ENCODE data around the gene AKR1B1.

AKR1B1 gene

DNA sequence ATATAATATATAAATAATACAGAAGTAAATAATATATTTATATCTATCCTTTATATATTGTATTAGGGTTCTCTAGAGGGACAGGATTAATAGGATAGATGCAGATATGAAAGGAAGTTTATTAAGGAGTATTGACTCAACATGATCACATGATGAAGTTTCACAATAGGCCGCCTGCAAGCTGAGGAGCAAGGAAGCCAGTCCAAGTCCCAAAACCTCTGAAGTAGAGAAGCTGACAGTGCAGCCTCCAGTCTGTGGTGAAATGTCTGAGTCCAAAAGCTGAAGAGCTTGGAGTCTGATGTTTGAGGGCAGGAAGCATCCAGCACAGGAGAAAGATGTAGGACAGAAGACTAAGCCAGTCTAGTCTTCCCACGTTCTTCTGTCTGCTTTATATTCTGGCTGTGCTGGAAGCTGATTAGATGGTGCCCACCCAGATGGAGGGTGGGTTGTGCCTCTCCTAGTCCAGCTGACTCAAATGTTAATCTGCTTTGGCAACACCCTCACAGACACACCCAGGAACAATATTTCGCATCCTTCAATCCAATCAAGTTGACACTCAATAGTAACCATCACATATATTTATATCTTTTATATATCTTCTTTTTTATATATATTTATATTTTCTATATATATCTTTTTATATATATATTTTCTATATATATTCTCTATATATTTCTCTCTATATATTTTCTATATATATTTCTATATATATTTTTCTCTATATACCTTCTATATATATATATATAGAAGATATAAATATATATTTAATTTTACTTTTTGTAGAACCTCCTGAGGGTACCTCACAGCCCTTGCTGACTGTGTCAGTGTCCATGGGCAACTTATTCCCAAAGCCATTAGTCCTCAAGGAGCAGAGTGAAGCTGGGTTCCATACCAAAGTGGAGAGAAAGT lies 43.8 kb upstream of the AKR1B1 start:
- H3K4me2 ChIP-seq (ENCODE audit: low read depth, low read length): no peak overlapping the region
- no peaks in the 10 kb centered on the region for H3K79me2 ChIP-seq (ENCODE audit: low read length)
- no peak overlapping the region for H3K4me3 ChIP-seq (ENCODE audit: low read length)
- H2AFZ ChIP-seq (ENCODE audit: low read length): no peak overlapping the region
- H3K9me3 ChIP-seq (replicated peaks; ENCODE audit: insufficient read depth, low read length): no peaks in the 10 kb centered on the region
- H3K9ac ChIP-seq (ENCODE audit: low read length): no peak overlapping the region
- H3K4me1 ChIP-seq (ENCODE audit: low read length): no peaks in the 10 kb centered on the region
- no peak for DNase-seq
- no peaks in the 10 kb centered on the region for H3K27me3 ChIP-seq (replicated peaks; ENCODE audit: insufficient read depth, low read length)
- no peaks in the 10 kb centered on the region for H3K36me3 ChIP-seq (replicated peaks; ENCODE audit: insufficient read depth, low read length)
- H3K27ac ChIP-seq (ENCODE audit: low read length): no peak overlapping the region
- no peaks in the 10 kb centered on the region for H3F3A ChIP-seq (ENCODE audit: insufficient read depth, low read length)
- TF ChIP-seq EZH2phosphoT487 (IDR thresholded peaks at IDR 0.05; ENCODE audit: low read length) (no peak), EZH2 (optimal IDR thresholded peaks at IDR 0.05; ENCODE audit: low read depth, low read length) (no peak)
- TF ChIP-seq, protein P1, sequence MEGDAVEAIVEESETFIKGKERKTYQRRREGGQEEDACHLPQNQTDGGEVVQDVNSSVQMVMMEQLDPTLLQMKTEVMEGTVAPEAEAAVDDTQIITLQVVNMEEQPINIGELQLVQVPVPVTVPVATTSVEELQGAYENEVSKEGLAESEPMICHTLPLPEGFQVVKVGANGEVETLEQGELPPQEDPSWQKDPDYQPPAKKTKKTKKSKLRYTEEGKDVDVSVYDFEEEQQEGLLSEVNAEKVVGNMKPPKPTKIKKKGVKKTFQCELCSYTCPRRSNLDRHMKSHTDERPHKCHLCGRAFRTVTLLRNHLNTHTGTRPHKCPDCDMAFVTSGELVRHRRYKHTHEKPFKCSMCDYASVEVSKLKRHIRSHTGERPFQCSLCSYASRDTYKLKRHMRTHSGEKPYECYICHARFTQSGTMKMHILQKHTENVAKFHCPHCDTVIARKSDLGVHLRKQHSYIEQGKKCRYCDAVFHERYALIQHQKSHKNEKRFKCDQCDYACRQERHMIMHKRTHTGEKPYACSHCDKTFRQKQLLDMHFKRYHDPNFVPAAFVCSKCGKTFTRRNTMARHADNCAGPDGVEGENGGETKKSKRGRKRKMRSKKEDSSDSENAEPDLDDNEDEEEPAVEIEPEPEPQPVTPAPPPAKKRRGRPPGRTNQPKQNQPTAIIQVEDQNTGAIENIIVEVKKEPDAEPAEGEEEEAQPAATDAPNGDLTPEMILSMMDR (IDR thresholded peaks at IDR 0.05; ENCODE audit: low read length): no peak
- H4K20me1 ChIP-seq (ENCODE audit: insufficient read depth, low read length): no peaks in the 10 kb centered on the region
- H3K9me2 ChIP-seq (replicated peaks; ENCODE audit: insufficient read depth, low read length): no peaks in the 10 kb centered on the region

DNA sequence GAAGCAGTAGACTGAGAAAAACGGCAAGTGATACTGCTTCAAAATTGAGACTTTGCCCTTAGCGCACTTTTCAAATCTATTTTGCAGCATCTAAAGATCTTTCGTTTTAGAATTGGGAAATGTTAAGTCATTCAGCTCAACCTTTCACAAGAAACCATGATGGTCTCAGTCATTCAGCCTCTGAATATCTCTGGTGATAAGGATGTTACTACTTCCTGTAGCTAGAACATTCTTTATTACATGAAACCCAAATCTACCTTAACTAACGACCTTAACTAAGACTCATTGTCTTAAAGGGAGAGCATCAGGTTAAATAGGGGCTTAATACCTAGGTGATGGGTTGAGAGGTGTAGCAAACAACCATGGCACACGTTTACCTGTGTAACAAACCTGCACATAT lies 42.1 kb upstream of the AKR1B1 start:
- Histone ChIP-seq H3K4me3 (ENCODE audit: low read length) (no peak overlapping the region), H3K4me2 (ENCODE audit: low read depth, low read length) (no peak overlapping the region), H3K9me2 (replicated peaks; ENCODE audit: insufficient read depth, low read length) (no peaks in the 10 kb centered on the region), H3K27me3 (replicated peaks; ENCODE audit: insufficient read depth, low read length) (no peaks in the 10 kb centered on the region), H3K36me3 (replicated peaks; ENCODE audit: insufficient read depth, low read length) (no peaks in the 10 kb centered on the region), H3K9ac (ENCODE audit: low read length) (no peak overlapping the region), H3K9me3 (replicated peaks; ENCODE audit: insufficient read depth, low read length) (no peaks in the 10 kb centered on the region), H3K4me1 (ENCODE audit: low read length) (no peaks in the 10 kb centered on the region), H3K27ac (ENCODE audit: low read length) (no peak overlapping the region), H2AFZ (ENCODE audit: low read length) (no peak overlapping the region), H3K79me2 (ENCODE audit: low read length) (no peaks in the 10 kb centered on the region), H3F3A (ENCODE audit: insufficient read depth, low read length) (no peaks in the 10 kb centered on the region), H4K20me1 (ENCODE audit: insufficient read depth, low read length) (no peaks in the 10 kb centered on the region)
- no peak for DNase-seq
- no peak for TF ChIP-seq EZH2phosphoT487 (IDR thresholded peaks at IDR 0.05; ENCODE audit: low read length)

DNA sequence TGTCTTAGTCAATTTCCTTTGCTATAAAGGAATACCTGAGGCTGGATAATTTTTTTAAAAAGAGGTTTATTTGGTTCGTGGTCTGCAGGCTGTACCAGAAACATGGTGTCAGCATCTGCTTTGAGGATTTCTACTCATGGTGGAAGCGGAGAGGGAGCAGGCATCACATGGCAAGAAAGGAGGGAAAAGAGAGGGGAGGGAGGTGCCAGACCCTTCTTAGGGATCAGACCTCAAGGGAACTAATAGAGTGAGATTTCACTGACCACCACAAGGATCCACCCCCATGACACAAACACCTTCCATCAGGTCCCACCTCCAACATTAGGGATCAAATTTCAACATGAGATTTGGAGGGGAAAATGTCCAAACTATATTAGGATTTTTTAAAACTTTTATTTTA lies 41.5 kb upstream of the AKR1B1 start:
- H3K9me2 ChIP-seq (replicated peaks; ENCODE audit: insufficient read depth, low read length): no peaks in the 10 kb centered on the region
- no peak overlapping the region for H3K4me3 ChIP-seq (ENCODE audit: low read length)
- no peak overlapping the region for H2AFZ ChIP-seq (ENCODE audit: low read length)
- H3K9ac ChIP-seq (ENCODE audit: low read length): no peak overlapping the region
- no peaks in the 10 kb centered on the region for H3K79me2 ChIP-seq (ENCODE audit: low read length)
- no peaks in the 10 kb centered on the region for H3K36me3 ChIP-seq (replicated peaks; ENCODE audit: insufficient read depth, low read length)
- H3K27me3 ChIP-seq (replicated peaks; ENCODE audit: insufficient read depth, low read length): no peaks in the 10 kb centered on the region
- no peaks in the 10 kb centered on the region for H4K20me1 ChIP-seq (ENCODE audit: insufficient read depth, low read length)
- H3K9me3 ChIP-seq (replicated peaks; ENCODE audit: insufficient read depth, low read length): no peaks in the 10 kb centered on the region
- DNase-seq: no peak
- H3K4me1 ChIP-seq (ENCODE audit: low read length): no peaks in the 10 kb centered on the region
- TF ChIP-seq EZH2phosphoT487 (IDR thresholded peaks at IDR 0.05; ENCODE audit: low read length) (no peak), EZH2 (optimal IDR thresholded peaks at IDR 0.05; ENCODE audit: low read depth, low read length) (no peak)
- TF ChIP-seq, protein P1 (IDR thresholded peaks at IDR 0.05; ENCODE audit: low read length): no peak
- H3K27ac ChIP-seq (ENCODE audit: low read length): no peak overlapping the region
- H3F3A ChIP-seq (ENCODE audit: insufficient read depth, low read length): no peaks in the 10 kb centered on the region
- no peak overlapping the region for H3K4me2 ChIP-seq (ENCODE audit: low read depth, low read length)

DNA sequence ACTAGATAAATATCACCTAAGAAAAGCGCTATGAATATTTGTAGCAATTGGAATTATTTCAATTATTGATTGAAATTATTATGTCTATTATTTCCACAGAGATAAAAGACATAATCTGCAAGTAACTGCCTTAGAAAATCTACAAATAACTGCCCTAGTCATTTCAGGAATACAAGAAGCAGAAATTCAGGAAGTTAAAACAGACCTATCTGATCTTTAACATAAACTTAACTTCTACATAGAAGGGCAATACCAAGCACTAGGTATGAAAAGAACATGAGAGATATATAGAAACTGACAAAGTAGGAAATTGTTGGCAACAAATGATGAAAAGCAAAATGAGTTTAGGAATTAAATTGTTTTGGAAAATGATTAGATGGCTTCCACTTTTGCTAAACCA lies 36.6 kb upstream of the AKR1B1 start:
- H2AFZ ChIP-seq (ENCODE audit: low read length): no peak overlapping the region
- no peak overlapping the region for H3K27ac ChIP-seq (ENCODE audit: low read length)
- H3K79me2 ChIP-seq (ENCODE audit: low read length): no peaks in the 10 kb centered on the region
- no peaks in the 10 kb centered on the region for H3K27me3 ChIP-seq (replicated peaks; ENCODE audit: insufficient read depth, low read length)
- no peaks in the 10 kb centered on the region for H3K36me3 ChIP-seq (replicated peaks; ENCODE audit: insufficient read depth, low read length)
- DNase-seq: no peak
- TF ChIP-seq, protein P1 (IDR thresholded peaks at IDR 0.05; ENCODE audit: low read length): no peak
- no peak for TF ChIP-seq EZH2phosphoT487 (IDR thresholded peaks at IDR 0.05; ENCODE audit: low read length)
- no peak for TF ChIP-seq EZH2 (optimal IDR thresholded peaks at IDR 0.05; ENCODE audit: low read depth, low read length)
- no peaks in the 10 kb centered on the region for H3K9me3 ChIP-seq (replicated peaks; ENCODE audit: insufficient read depth, low read length)
- no peak overlapping the region for H3K4me2 ChIP-seq (ENCODE audit: low read depth, low read length)
- H3K4me3 ChIP-seq (ENCODE audit: low read length): no peak overlapping the region
- H3K9me2 ChIP-seq (replicated peaks; ENCODE audit: insufficient read depth, low read length): no peaks in the 10 kb centered on the region
- no peak overlapping the region for H3K9ac ChIP-seq (ENCODE audit: low read length)
- no peaks in the 10 kb centered on the region for H3F3A ChIP-seq (ENCODE audit: insufficient read depth, low read length)
- H3K4me1 ChIP-seq (ENCODE audit: low read length): no peaks in the 10 kb centered on the region
- H4K20me1 ChIP-seq (ENCODE audit: insufficient read depth, low read length): no peaks in the 10 kb centered on the region
